Stimulated activated naive B cell treated with anti-CD40 and anti-IgM and Interleukin-4, amounts not matched to agents 10 μg/mL and 1 μg/mL and 100 μg/mL, for 72 hours (primary cell): ENCODE data around the gene GJA9.
"Not testable (repeated sequence)": the region's sequence is repeated elsewhere in the genome, so short reads cannot be mapped to it uniquely, and the experiment has no call there.

Source experiments
- ATAC-seq, 2 donors: fragments of 150-1000 bp; cut with Tn5 transposase; replicated peaks; 2 replicates each; pipeline ENCODE4 v1.10.0; 2021; ENCODE audit warnings: moderate library complexity in 1 of 2
- DNase-seq: peaks from one replicate; pipeline ENCODE4 v3.0.0; 2021
- H3K27ac Mint-ChIP-seq: one replicate; pipeline ENCODE4 v1.8.0; 2022; ENCODE audit warnings: mild to moderate bottlenecking, mixed read lengths
- H3K27me3 Mint-ChIP-seq, 2 donors: one replicate each; pipeline ENCODE4 v1.8.0; 2022; ENCODE audit warnings: mixed read lengths in 2 of 2
- H3K36me3 Mint-ChIP-seq, 2 donors: one replicate each; pipeline ENCODE4 v1.8.0; 2022; ENCODE audit warnings: mixed read lengths in 2 of 2, mild to moderate bottlenecking in 1 of 2
- H3K4me1 Mint-ChIP-seq, 2 donors: one replicate each; pipeline ENCODE4 v1.8.0; 2022; ENCODE audit warnings: mixed read lengths in 2 of 2, mild to moderate bottlenecking in 1 of 2
- H3K4me3 Mint-ChIP-seq, 2 donors: one replicate each; pipeline ENCODE4 v1.8.0; 2022; ENCODE audit warnings: mild to moderate bottlenecking in 2 of 2, mixed read lengths in 2 of 2, moderate library complexity in 1 of 2
- H3K9me3 Mint-ChIP-seq, 2 donors: one replicate each; pipeline ENCODE4 v1.8.0; 2022; ENCODE audit warnings: mixed read lengths in 2 of 2, mild to moderate bottlenecking in 1 of 2

Gene GJA9

DNA sequence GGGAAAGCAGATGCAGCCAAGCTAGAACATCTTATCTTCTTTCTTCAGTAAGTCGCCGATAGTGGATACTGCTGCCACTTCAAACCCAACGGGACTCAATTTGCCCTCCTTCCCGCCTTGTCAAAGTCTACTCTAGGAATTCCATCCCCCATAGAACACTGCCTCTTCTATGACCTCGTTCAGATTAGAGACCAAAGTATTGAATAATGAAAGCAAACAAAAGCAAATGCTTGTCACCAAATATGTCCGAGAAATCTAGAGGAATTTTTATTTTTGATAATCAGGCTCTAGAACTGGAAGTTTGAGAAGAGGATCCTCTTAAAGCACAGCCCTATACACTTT is 21.0 kb downstream of the GJA9 start:
- Mint-ChIP-seq H3K4me3 (peak overlapping the region; percentile 97 to 98), H3K4me1 (peaks cover 30 to 54% of the 10 kb centered on the region in 2 donors), H3K36me3 (peaks cover 17 to 34% of the 10 kb centered on the region in 2 donors), H3K27ac (peak overlapping the region; percentile 98), H3K9me3 (no peaks in the 10 kb centered on the region), H3K27me3 (no peaks in the 10 kb centered on the region)
- ATAC-seq (no peak), DNase-seq (no peak)

GRCh38 chr1:38859561-38860453 is 21.6 kb downstream of the GJA9 start, which contains the start of gene RRAGC:
TSS of gene RRAGC (minus strand) at chr1:38859772. CDS start at chr1:38859646, 126 bp downstream.
- DNase-seq (peak; percentile 98), ATAC-seq (peak; percentile 90 to 93)
- peak within 1 kb of the TSS; percentile 98 for H3K27ac Mint-ChIP-seq
- no peaks in the 10 kb centered on the region for H3K27me3 Mint-ChIP-seq
- no peaks in the 10 kb centered on the region for H3K9me3 Mint-ChIP-seq
- H3K4me3 Mint-ChIP-seq, result peak within 1 kb of the TSS; percentile 97 to 98
- peaks cover 21 to 37% of the 10 kb centered on the region in 2 donors for H3K36me3 Mint-ChIP-seq
- H3K4me1 Mint-ChIP-seq, result peaks cover 33 to 60% of the 10 kb centered on the region in 2 donors

- peaks cover 31 to 58% of the 10 kb centered on the region in 2 donors for H3K4me1 Mint-ChIP-seq
- no peaks in the 10 kb centered on the region for H3K9me3 Mint-ChIP-seq
- H3K27ac Mint-ChIP-seq, result peak overlapping the region; percentile 98
- H3K4me3 Mint-ChIP-seq, result peak overlapping the region; percentile 97 to 98
- peaks cover 24 to 41% of the 10 kb centered on the region in 2 donors for H3K36me3 Mint-ChIP-seq
- H3K27me3 Mint-ChIP-seq, result no peaks in the 10 kb centered on the region
- ATAC-seq (peak; percentile 69), DNase-seq (peak; percentile 85)
Measured at GRCh38 chr1:38858833-38859560, 22.4 kb downstream of the GJA9 start.

- ATAC-seq (peak; percentile 84 to 88), DNase-seq (no peak)
- peak overlapping the region; percentile 69 to 74 for H3K4me3 Mint-ChIP-seq
- peaks cover 41 to 52% of the 10 kb centered on the region in 2 donors for H3K36me3 Mint-ChIP-seq
- no peaks in the 10 kb centered on the region for H3K9me3 Mint-ChIP-seq
- peaks cover 23 to 52% of the 10 kb centered on the region in 2 donors for H3K4me1 Mint-ChIP-seq
- H3K27me3 Mint-ChIP-seq, result no peaks in the 10 kb centered on the region
- peak overlapping the region; percentile 92 for H3K27ac Mint-ChIP-seq
Measured at GRCh38 chr1:38852780-38853179, 28.6 kb downstream of the GJA9 start.

DNA sequence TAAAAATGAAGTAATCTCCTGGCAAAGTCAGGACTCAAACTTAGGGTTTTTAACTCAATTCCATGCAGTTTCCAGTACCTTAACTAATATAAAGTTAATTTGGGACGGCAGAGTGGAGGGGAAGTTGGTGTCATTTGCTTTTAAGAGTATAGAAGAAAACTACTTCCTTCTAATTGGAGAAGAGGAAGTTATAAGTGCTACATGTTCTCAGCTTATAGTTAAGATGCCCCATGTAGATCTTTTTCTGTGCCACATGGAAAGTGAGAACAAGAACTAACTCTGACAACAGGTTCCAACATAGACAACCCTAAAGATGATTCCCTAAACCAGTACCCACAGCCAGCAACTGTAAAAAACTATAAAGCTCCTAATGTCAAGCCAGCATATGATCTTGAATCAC is 33.3 kb downstream of the GJA9 start:
- H3K27ac Mint-ChIP-seq, result peak overlapping the region; percentile 91
- H3K36me3 Mint-ChIP-seq, result peaks cover 49 to 65% of the 10 kb centered on the region in 2 donors
- H3K4me1 Mint-ChIP-seq, result peaks cover 15 to 36% of the 10 kb centered on the region in 2 donors
- H3K9me3 Mint-ChIP-seq, result no peaks in the 10 kb centered on the region
- H3K4me3 Mint-ChIP-seq, result peak overlapping the region; percentile 49 to 67
- DNase-seq (no peak), ATAC-seq (peak; percentile 78 to 87)
- H3K27me3 Mint-ChIP-seq, result no peaks in the 10 kb centered on the region

- ATAC-seq (no peak), DNase-seq (no peak)
- peaks cover 45 to 59% of the 10 kb centered on the region in 2 donors for H3K36me3 Mint-ChIP-seq
- H3K4me1 Mint-ChIP-seq, result peaks cover 8 to 20% of the 10 kb centered on the region in 2 donors
- H3K9me3 Mint-ChIP-seq, result no peaks in the 10 kb centered on the region
- no peak overlapping the region for H3K4me3 Mint-ChIP-seq
- H3K27me3 Mint-ChIP-seq, result no peaks in the 10 kb centered on the region
- no peak overlapping the region for H3K27ac Mint-ChIP-seq
Measured at GRCh38 chr1:38846210-38846609, 35.2 kb downstream of the GJA9 start.

DNA sequence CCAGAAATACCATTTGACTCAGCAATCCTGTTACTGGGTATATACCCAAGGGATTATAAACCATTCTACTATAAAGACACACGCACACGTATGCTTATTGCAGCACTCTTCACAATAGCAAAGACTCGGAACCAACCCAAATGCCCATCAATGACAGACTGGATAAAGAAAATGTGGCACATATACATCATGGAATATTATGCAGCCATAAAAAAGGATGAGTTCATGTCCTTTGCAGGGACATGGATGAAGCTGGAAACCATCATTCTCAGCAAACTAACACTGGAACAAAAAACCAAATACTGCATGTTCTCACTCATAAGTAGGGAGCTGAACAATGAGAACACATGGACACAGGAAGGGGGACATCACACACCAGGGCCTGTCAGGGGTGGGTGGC is 36.3 kb downstream of the GJA9 start:
- peaks cover 45 to 57% of the 10 kb centered on the region in 2 donors for H3K36me3 Mint-ChIP-seq
- not testable (repeated sequence) for ATAC-seq, H3K27me3 Mint-ChIP-seq, H3K9me3 Mint-ChIP-seq, DNase-seq, H3K4me3 Mint-ChIP-seq, H3K27ac Mint-ChIP-seq
- peaks cover 11 to 23% of the 10 kb centered on the region in 2 donors for H3K4me1 Mint-ChIP-seq

- H3K36me3 Mint-ChIP-seq, result peaks cover 35 to 52% of the 10 kb centered on the region in 2 donors
- peaks cover 8 to 11% of the 10 kb centered on the region in 2 donors for H3K4me1 Mint-ChIP-seq
- DNase-seq, result no peak
- no peaks in the 10 kb centered on the region for H3K9me3 Mint-ChIP-seq
- peak overlapping the region; percentile 15 for H3K27ac Mint-ChIP-seq
- ATAC-seq, result no peak
- no peaks in the 10 kb centered on the region for H3K27me3 Mint-ChIP-seq
- no peak overlapping the region for H3K4me3 Mint-ChIP-seq
Measured at GRCh38 chr1:38840281-38840680, 41.1 kb downstream of the GJA9 start.

- H3K9me3 Mint-ChIP-seq, result no peaks in the 10 kb centered on the region
- no peak overlapping the region for H3K27ac Mint-ChIP-seq
- DNase-seq (no peak), ATAC-seq (no peak)
- H3K36me3 Mint-ChIP-seq, result peaks cover 26 to 43% of the 10 kb centered on the region in 2 donors
- H3K4me3 Mint-ChIP-seq, result no peak overlapping the region
- peaks cover 8 to 11% of the 10 kb centered on the region in 2 donors for H3K4me1 Mint-ChIP-seq
- no peaks in the 10 kb centered on the region for H3K27me3 Mint-ChIP-seq
Measured at GRCh38 chr1:38839363-38839762, 42.0 kb downstream of the GJA9 start.

DNA sequence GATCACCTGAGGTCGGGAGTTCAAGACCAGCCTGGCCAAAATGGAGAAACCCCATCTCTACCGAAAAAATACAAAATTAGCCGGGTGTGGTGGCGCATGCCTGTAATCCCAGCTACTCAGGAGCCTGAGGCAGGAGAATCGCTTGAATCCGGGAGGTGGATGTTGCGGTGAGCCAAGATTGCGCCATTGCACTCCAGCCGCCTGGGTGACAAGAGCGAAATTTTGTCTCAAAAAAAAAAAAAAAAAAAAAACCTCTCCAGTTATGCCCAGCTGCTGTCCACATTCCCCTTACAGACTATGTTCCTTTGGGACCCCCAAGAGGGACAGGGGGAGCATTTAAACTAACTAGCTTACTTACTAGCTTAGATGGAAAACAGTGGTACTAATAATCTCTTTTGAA is 45.1 kb downstream of the GJA9 start:
- H3K27ac Mint-ChIP-seq, H3K27me3 Mint-ChIP-seq, H3K4me1 Mint-ChIP-seq, ATAC-seq, H3K4me3 Mint-ChIP-seq, DNase-seq, H3K9me3 Mint-ChIP-seq: not testable (repeated sequence)
- H3K36me3 Mint-ChIP-seq, result peaks cover 11 to 23% of the 10 kb centered on the region in 2 donors

DNA sequence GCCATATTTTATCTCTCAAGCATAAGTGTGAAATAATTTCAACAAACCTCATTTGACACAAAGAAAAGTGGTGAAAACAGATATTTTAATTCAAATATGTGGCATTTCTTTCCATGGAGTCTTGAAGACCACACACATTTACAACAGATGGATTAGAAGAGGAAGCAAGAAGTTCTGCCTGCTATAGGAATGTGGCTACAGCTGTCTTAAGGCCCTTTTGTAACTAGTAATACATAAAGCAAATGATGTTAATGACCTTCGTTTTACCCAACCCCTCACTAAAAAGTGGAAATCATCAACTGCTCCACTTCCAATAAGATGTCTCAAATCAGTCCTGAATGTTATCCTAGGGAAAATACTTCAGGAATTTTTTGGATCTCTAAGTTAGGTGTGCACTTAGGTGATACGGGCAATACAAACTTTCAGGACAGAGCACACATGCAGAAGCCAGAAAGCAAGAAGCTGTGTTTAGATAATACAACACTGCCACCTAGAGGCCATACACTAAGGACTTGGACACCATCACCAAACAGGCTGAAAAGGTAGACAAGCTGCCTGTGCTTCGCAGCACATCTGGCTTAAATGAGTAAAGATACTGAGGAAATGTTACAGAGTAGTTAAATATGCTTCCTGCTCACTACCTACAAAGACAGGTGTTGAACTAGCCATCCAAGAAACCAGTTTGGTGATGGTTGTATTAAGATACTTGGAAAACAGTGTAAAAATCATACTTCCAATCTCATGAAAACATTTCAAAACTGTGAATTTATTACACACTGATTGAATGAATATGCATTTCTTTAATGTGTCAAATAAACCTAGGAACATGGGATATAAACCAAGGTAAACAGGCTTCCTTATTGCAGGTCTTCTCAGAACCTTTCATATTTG is 46.2 kb downstream of the GJA9 start:
- Mint-ChIP-seq H3K27ac (no peak overlapping the region), H3K4me1 (peaks cover 0 to under 1% of the 10 kb centered on the region in 2 donors), H3K36me3 (peaks cover 9 to 18% of the 10 kb centered on the region in 2 donors), H3K9me3 (no peaks in the 10 kb centered on the region), H3K27me3 (peaks cover 6 to 16% of the 10 kb centered on the region in 2 donors), H3K4me3 (no peak overlapping the region)
- DNase-seq (peak; percentile 40), ATAC-seq (peak; percentile 90 to 97)

- H3K9me3 Mint-ChIP-seq, result no peaks in the 10 kb centered on the region
Measured at GRCh38 chr1:38834221-38834782, 47.1 kb downstream of the GJA9 start.

DNA sequence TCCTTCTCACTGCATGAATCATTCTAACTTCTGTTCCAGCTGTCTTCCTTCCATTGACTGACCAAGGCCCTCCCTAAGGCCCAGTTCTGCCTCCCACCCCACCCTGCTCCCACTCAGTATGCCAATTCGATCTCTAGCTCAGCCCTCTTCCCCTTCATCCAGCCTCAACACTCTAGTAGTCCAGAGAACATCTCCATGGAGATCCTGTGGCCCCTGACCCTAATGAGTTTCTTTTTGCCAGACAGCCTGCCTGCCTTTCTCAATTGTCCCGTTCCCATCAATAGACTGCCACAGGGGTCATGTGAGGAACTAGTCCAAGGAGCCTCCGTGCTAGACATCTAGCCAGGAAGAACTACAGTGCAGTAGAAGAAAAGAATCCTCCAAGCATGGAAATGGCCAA is 48.2 kb downstream of the GJA9 start:
- Mint-ChIP-seq H3K27me3 (peaks cover 19 to 27% of the 10 kb centered on the region in 2 donors), H3K36me3 (peaks cover 2 to 8% of the 10 kb centered on the region in 2 donors), H3K4me3 (no peak overlapping the region), H3K4me1 (no peaks in the 10 kb centered on the region), H3K9me3 (no peaks in the 10 kb centered on the region), H3K27ac (no peak overlapping the region)
- ATAC-seq (no peak), DNase-seq (no peak)

More at GRCh38 chr1:38834221-38834782, 47.1 kb downstream of the GJA9 start:
- peaks cover 6 to 15% of the 10 kb centered on the region in 2 donors for H3K36me3 Mint-ChIP-seq
- peaks cover 14 to 22% of the 10 kb centered on the region in 2 donors for H3K27me3 Mint-ChIP-seq
- H3K27ac Mint-ChIP-seq, result no peak overlapping the region
- no peak overlapping the region for H3K4me3 Mint-ChIP-seq
- H3K4me1 Mint-ChIP-seq, result no peaks in the 10 kb centered on the region
- no peak for DNase-seq
- ATAC-seq, result no peak
